GM19467 (cell line): ENCODE data around the gene GBF1.

Experiments
- ATAC-seq: cut with Tn5 transposase; IDR thresholded peaks from one replicate; pipeline ENCODE4 v1.9.1; 2021; ENCODE audit warnings: mild to moderate bottlenecking, moderate library complexity; ENCODE audit not compliant: unreplicated experiment

The GBF1 gene

GRCh38 chr10:102394079-102394800, 148.9 kb downstream of the GBF1 start:
- peak; percentile 78 for ATAC-seq

- ATAC-seq = no peak
Measured at GRCh38 chr10:102394801-102395399, 149.6 kb downstream of the GBF1 start.

- no peak for ATAC-seq
Measured at GRCh38 chr10:102395400-102396316, 150.3 kb downstream of the GBF1 start, which contains the start of gene NFKB2. TSS of gene NFKB2 (plus strand) at chr10:102395705. CDS start at chr10:102395960, 255 bp downstream.

- ATAC-seq = no peak
Measured at GRCh38 chr10:102396317-102396650, 151.0 kb downstream of the GBF1 start.

- ATAC-seq = no peak
Measured at GRCh38 chr10:102396730-102397151, 151.4 kb downstream of the GBF1 start.

- no peak for ATAC-seq
Measured at GRCh38 chr10:102397222-102398171, 152.2 kb downstream of the GBF1 start.

GRCh38 chr10:102398172-102399020, 153.1 kb downstream of the GBF1 start:
- ATAC-seq = no peak

- no peak for ATAC-seq
Measured at GRCh38 chr10:102399217-102400021, 154.1 kb downstream of the GBF1 start.

- no peak for ATAC-seq
Measured at GRCh38 chr10:102400076-102400475, 154.7 kb downstream of the GBF1 start.

- no peak for ATAC-seq
Measured at GRCh38 chr10:102400598-102401341, 155.4 kb downstream of the GBF1 start.

GRCh38 chr10:102401342-102401654, 156.0 kb downstream of the GBF1 start:
- no peak for ATAC-seq

GRCh38 chr10:102401735-102402511, 156.6 kb downstream of the GBF1 start:
- no peak for ATAC-seq

- ATAC-seq = no peak
Measured at GRCh38 chr10:102402512-102402896, 157.2 kb downstream of the GBF1 start.

- ATAC-seq = no peak
Measured at GRCh38 chr10:102403115-102403514, 157.8 kb downstream of the GBF1 start.

- no peak for ATAC-seq
Measured at GRCh38 chr10:102404361-102405107, 159.2 kb downstream of the GBF1 start.

GRCh38 chr10:102405108-102405571, 159.8 kb downstream of the GBF1 start:
- no peak for ATAC-seq

GRCh38 chr10:102405632-102406031, 160.3 kb downstream of the GBF1 start:
- ATAC-seq = no peak
